OCI-LY3 (cell line): ENCODE measurements around the gene INKA2.

Experiments used
- H2AFZ ChIP-seq: fragments of 200-600, 300-600 bp; shearing (Covaris generic); 2 replicates; pipeline ENCODE4 v1.6.0; 2014; ENCODE audit warnings: antibody characterized with exemption, low read depth, low read length
- H3K27ac ChIP-seq: fragments of 200-600, 300-600 bp; sonication (generic); 2 replicates; pipeline ENCODE4 v1.5.1; 2014; ENCODE audit warnings: mild to moderate bottlenecking, low read length, moderate library complexity, mixed read lengths
- H3K27me3 ChIP-seq: fragments of 200-600, 300-600 bp; sonication (generic); 2 replicates; pipeline ENCODE4 v1.6.1; 2014; ENCODE audit warnings: low read depth, low read length, mixed read lengths
- H3K36me3 ChIP-seq: fragments of 200-600, 300-600 bp; sonication (generic); replicated peaks from 2 replicates; pipeline ENCODE3; 2014; ENCODE audit warnings: low read depth, low read length, mixed read lengths
- H3K4me1 ChIP-seq: fragments of 300-600, 200-600 bp; sonication (generic); 2 replicates; pipeline ENCODE4 v1.6.1; 2014; ENCODE audit warnings: low read length, mixed read lengths
- H3K4me2 ChIP-seq: fragments of 200-600, 300-600 bp; sonication (generic); 2 replicates; pipeline ENCODE4 v1.6.1; 2014; ENCODE audit warnings: low read length, mixed read lengths
- H3K4me3 ChIP-seq: fragments of 300-600, 200-600 bp; sonication (generic); 2 replicates; pipeline ENCODE4 v1.5.1; 2014; ENCODE audit warnings: antibody characterized with exemption, mild to moderate bottlenecking, low read length, moderate library complexity
- H3K79me2 ChIP-seq: fragments of 300-600, 200-600 bp; shearing (Covaris generic); 2 replicates; pipeline ENCODE4 v1.6.1; 2014; ENCODE audit warnings: mild to moderate bottlenecking, low read length, mixed read lengths
- H3K9ac ChIP-seq: fragments of 300-600, 200-600 bp; shearing (Covaris generic); 2 replicates; pipeline ENCODE4 v1.6.0; 2014; ENCODE audit warnings: mild to moderate bottlenecking, low read length, moderate library complexity
- H3K9me3 ChIP-seq: fragments of 200-600, 300-600 bp; shearing (Covaris generic); 2 replicates; pipeline ENCODE4 v1.6.1; 2014; ENCODE audit warnings: low read length, mixed read lengths; ENCODE audit not compliant: insufficient read depth
- H4K20me1 ChIP-seq: fragments of 200-600, 300-600 bp; sonication (generic); 2 replicates; pipeline ENCODE4 v1.6.1; 2016; ENCODE audit warnings: low read length, mixed read lengths; ENCODE audit not compliant: insufficient read depth
- CTCF ChIP-seq: fragments of 200-600, 300-600 bp; sonication (generic); IDR thresholded peaks from 2 replicates; pipeline ENCODE4 v1.5.1; 2014; ENCODE audit warnings: antibody characterized with exemption, low read length, low read depth
- EZH2phosphoT487 ChIP-seq: fragments of 200-600 bp; shearing (Covaris generic); IDR thresholded peaks from 2 replicates; pipeline ENCODE4 v1.6.1; 2018; ENCODE audit warnings: antibody characterized with exemption, mixed run types, low read depth

Gene INKA2

DNA sequence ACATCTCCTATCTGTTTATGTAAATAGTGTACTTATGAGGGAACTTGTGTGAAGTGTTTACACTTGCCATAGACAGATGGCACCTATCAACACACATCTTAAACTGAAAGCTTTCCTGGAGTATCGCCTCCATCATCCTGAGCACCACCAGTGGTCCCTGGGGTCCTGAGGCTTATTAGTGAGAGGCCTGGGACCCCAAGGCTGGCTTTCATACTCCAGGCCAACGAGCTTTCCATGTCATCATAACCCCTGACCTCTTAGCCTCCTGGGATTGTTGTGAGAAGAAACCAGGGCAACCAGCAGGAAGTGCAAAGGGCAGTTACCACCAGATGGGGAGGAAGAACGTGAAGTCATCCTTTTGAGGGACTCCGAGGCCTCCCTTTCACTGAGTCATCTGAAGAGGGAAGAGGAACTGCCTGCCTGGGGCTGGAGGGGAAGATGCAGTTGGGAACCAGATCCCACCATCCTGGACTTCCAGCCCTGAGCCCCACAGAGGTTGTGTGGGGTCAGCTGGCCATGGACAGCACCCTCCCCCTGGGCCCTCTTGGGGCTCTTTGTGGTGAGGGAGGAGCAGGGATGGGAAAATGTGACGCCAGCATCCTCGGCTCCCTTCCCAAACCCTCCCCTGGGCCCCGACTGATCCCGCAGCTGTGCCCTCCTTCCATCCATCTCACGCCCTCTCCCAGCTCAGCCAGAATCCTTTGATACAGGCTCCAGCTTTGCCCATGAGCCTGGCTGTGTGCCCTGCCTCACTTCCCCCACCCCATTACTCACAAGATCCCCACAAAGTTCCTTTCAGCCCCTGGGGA, 5.8 kb downstream of the INKA2 start:
- no peak overlapping the region for H3K4me2 ChIP-seq
- no peaks in the 10 kb centered on the region for H3K9me3 ChIP-seq
- H3K4me3 ChIP-seq, result no peak overlapping the region
- H3K27me3 ChIP-seq, result no peaks in the 10 kb centered on the region
- no peak for TF ChIP-seq CTCF
- no peak for TF ChIP-seq EZH2phosphoT487
- H2AFZ ChIP-seq, result no peak overlapping the region
- no peak overlapping the region for H3K9ac ChIP-seq
- no peaks in the 10 kb centered on the region for H3K36me3 ChIP-seq
- 0 out of 2 replicates have a peak, but pooled peaks cover 3% of the 10 kb centered on the region for H3K79me2 ChIP-seq
- H3K27ac ChIP-seq, result no peak overlapping the region
- 0 out of 2 replicates have a peak, but pooled peaks cover 7% of the 10 kb centered on the region for H4K20me1 ChIP-seq
- peaks cover 7% of the 10 kb centered on the region for H3K4me1 ChIP-seq

DNA sequence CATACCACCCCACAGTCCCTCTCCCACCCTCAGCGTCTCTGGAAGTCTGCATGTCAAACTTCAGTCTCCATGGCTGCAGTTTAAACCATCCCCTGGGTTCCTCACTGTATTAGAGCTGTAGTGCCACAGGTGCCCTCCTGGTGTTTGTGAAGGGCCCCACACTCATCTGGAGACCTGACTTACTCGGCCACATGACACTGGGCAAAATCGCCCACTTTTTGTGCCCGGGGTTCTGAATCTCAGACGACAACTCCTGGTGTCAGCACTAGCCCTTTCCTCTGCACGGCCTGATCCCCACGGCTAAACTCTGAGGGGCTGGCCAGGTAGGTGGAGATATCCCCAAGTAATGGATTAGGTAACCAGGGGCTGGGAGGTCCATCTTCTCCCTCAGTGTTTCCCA, 6.5 kb downstream of the INKA2 start:
- Histone ChIP-seq H3K9me3 (no peaks in the 10 kb centered on the region), H3K27me3 (no peaks in the 10 kb centered on the region), H3K79me2 (no peaks in the 10 kb centered on the region), H4K20me1 (0 out of 2 replicates have a peak, but pooled peaks cover 7% of the 10 kb centered on the region), H3K4me1 (peaks cover 3% of the 10 kb centered on the region), H3K27ac (no peak overlapping the region), H3K9ac (no peak overlapping the region), H2AFZ (no peak overlapping the region), H3K4me3 (no peak overlapping the region), H3K4me2 (no peak overlapping the region), H3K36me3 (no peaks in the 10 kb centered on the region)
- TF ChIP-seq CTCF (no peak), EZH2phosphoT487 (no peak)

DNA sequence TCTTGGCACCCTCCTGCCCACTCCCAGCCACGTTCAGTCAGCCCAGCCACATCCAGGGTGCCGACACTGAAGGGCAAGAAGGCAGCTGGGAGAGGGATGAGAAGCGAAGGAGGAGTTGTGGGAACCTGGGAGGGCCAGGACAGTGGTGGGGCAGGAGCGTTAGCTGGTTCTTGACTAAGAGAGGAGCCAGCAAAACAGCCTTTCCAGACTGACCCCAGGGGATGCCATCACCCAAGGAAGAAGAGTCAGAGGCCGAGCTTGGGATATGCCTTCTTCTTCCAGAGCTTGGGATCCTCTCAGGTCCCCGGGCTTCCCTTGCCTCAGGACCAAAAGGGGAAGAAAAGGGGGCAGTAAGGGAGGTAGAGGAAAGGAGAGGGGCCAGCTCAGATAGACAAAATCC, 7.2 kb downstream of the INKA2 start:
- no peaks in the 10 kb centered on the region for H3K4me1 ChIP-seq

More for the DNA sequence above, 7.2 kb downstream of the INKA2 start:
- H3K9me3 ChIP-seq, result no peaks in the 10 kb centered on the region
- H4K20me1 ChIP-seq, result 0 out of 2 replicates have a peak, but pooled peaks cover under 1% of the 10 kb centered on the region
- H2AFZ ChIP-seq, result no peak overlapping the region
- TF ChIP-seq EZH2phosphoT487 (no peak), CTCF (no peak)
- H3K36me3 ChIP-seq, result no peaks in the 10 kb centered on the region
- H3K79me2 ChIP-seq, result no peaks in the 10 kb centered on the region
- H3K27me3 ChIP-seq, result no peaks in the 10 kb centered on the region
- H3K27ac ChIP-seq, result no peak overlapping the region
- no peak overlapping the region for H3K9ac ChIP-seq
- no peak overlapping the region for H3K4me3 ChIP-seq
- H3K4me2 ChIP-seq, result no peak overlapping the region
